ENCODE data around the gene YDJC.

YDJC gene

GRCh38 chr22:21594865-21595452 lies 34.9 kb downstream of the YDJC start:
- no peak overlapping the region for H3K4me3 ChIP-seq (ENCODE audit: low read depth, low read length)
- DNase-seq (ENCODE audit: low read depth, low spot score): no peak
- in situ Hi-C loops (cut with HindIII; ENCODE audit: low sequenced_read_pairs): no loop called here
- TF ChIP-seq CTCF (IDR thresholded peaks at IDR 0.05; ENCODE audit: low read depth, low read length): no peak

DNA sequence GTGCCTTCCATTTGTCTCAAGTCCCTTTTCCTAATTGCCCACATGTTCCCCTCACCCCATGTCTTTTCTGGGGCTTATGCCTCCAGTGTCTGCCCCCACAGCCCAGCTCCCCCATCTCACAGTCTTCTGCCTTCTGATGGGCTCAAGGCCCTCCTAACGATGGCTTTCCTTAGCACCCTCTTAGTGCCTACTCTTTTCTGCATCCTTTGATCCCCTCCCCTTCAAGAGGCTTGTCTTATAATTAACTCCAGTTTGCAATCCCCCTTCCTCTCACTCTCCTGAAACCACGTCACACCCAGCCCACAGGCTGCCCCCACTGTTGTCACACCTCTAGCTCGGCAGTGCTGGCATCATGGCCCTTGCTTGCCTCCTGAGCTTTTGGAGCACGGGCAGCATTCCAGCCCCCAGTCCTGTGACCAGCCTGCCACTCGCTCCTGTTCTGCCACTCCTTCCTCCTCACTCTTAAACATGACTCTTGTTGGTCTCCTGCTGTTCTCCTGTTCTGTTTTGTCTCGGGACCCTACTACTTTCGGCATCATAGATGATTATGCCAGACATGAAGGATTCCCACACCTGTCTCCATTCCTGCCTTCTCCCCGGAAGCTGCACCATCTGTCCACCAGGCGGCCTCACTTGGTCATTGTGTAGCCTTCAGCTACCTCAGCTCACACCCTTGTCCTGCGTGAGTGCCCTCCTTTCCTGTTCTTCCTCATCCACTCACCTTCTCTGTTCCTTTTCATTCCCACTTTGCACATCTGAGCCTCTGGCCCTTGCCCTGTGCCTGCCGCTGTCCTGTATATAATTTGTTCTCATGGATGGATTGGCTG lies 36.2 kb downstream of the YDJC start:
- H3K4me3 ChIP-seq (ENCODE audit: low read depth, low read length): no peak overlapping the region
- peak; percentile 39 for TF ChIP-seq CTCF (IDR thresholded peaks at IDR 0.05; ENCODE audit: low read depth, low read length)
- no peak for DNase-seq (ENCODE audit: low read depth, low spot score)
- in situ Hi-C loops (cut with HindIII; ENCODE audit: low sequenced_read_pairs): no loop called here

GRCh38 chr22:21592422-21592821 lies 37.4 kb downstream of the YDJC start:
- in situ Hi-C loops (cut with HindIII; ENCODE audit: low sequenced_read_pairs): no loop called here
- DNase-seq (ENCODE audit: low read depth, low spot score): no peak
- H3K4me3 ChIP-seq (ENCODE audit: low read depth, low read length): no peak overlapping the region
- no peak for TF ChIP-seq CTCF (IDR thresholded peaks at IDR 0.05; ENCODE audit: low read depth, low read length)

DNA sequence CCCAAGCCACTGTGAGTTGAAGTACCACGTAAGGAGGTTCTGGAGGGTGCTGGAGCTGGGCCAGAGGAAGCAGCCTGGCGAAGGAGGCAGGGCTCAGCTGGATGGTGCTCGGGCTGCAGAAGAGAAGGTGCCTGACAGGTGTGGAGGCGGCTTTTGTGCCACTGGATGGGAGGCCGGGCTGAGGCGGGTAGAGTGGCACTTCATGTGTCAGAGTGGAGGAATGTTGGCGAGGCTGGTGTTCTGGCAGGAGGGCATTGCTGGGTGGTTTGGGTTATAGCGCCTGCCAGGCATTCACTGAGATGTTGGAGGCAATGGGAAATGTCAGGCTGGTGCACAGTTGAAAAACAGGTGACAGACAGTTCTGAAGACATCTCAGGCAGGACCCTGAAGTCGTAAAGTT lies 38.1 kb downstream of the YDJC start:
- H3K4me3 ChIP-seq (ENCODE audit: low read depth, low read length): no peak overlapping the region
- in situ Hi-C loops (cut with HindIII; ENCODE audit: low sequenced_read_pairs): no loop called here
- no peak for DNase-seq (ENCODE audit: low read depth, low spot score)
- no peak for TF ChIP-seq CTCF (IDR thresholded peaks at IDR 0.05; ENCODE audit: low read depth, low read length)

- TF ChIP-seq CTCF (IDR thresholded peaks at IDR 0.05; ENCODE audit: low read depth, low read length): no peak
- DNase-seq (ENCODE audit: low read depth, low spot score): no peak
- no peak overlapping the region for H3K4me3 ChIP-seq (ENCODE audit: low read depth, low read length)
- in situ Hi-C loops (cut with HindIII; ENCODE audit: low sequenced_read_pairs): no loop called here
Measured at GRCh38 chr22:21590809-21591641, 38.8 kb downstream of the YDJC start.

GRCh38 chr22:21589396-21589795 lies 40.4 kb downstream of the YDJC start:
- H3K4me3 ChIP-seq (ENCODE audit: low read depth, low read length): no peak overlapping the region
- DNase-seq (ENCODE audit: low read depth, low spot score): no peak
- no peak for TF ChIP-seq CTCF (IDR thresholded peaks at IDR 0.05; ENCODE audit: low read depth, low read length)
- in situ Hi-C loops (cut with HindIII; ENCODE audit: low sequenced_read_pairs): no loop called here

Measured in astrocyte of the spinal cord (primary cell).